Posterior cingulate gyrus (tissue), 11 donors: Measurements from ENCODE around the gene SLC35G2.
"Not testable (repeated sequence)": the region's sequence is repeated elsewhere in the genome, so short reads cannot be mapped to it uniquely, and the experiment has no call there.

ENCODE experiments used
- DNase-seq, 10 donors: peaks; one replicate each; pipeline versions ENCODE4 v3.0.0 to v3.0.0-alpha.2; 2020 to 2021; ENCODE audit warnings: mixed read lengths in 3 of 10
- intact Hi-C: fragments of 100-400 bp; cut with DNase I; formaldehyde crosslinking; loops from one replicate; pipeline ENCODE4 v1.15.1; 2023

SLC35G2 gene

GRCh38 chr3:136883967-136884720 is 65.2 kb downstream of the SLC35G2 start:
- intact Hi-C loops: no loop called here
- no peak for DNase-seq

DNA sequence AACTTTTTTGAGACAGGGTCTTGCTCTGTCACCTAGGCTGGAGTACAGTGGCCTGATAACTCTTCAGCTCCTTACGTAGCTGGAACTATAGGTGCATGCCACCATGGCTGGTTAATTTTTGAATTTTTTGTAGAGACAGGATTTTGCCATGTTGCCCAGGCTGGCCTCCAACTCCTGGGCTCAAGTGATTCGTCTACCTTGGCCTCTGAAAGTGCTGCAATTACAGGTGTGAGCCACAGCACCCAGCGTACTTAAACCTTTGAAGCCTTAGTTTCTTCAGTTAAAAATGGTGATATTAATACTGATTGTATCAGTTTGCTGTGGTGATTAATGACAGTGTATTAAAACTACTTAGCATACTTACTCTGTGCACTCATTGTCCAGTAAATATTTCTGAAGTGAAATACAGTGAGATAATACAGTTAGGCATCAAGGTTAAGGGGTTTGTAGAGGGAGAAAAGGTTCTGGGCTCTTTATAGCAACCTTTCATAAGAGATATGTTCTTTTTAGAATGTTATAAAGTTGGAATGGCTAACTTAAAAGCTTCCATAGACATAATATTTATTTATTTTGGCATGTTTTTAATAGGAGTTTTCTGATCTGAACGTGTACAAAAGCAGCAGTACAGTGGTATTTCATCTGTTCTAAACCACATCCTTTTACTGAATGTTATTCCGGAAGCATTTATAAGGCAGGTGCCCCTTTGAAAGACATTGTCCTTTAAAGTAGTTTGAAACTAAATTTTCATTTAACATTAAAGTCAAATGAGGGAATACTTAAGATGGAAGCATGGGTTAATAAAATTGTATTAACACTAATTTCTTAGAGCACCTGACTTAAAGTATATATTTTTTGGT is 66.7 kb downstream of the SLC35G2 start:
- no peak for DNase-seq
- intact Hi-C loops: no loop called here

DNA sequence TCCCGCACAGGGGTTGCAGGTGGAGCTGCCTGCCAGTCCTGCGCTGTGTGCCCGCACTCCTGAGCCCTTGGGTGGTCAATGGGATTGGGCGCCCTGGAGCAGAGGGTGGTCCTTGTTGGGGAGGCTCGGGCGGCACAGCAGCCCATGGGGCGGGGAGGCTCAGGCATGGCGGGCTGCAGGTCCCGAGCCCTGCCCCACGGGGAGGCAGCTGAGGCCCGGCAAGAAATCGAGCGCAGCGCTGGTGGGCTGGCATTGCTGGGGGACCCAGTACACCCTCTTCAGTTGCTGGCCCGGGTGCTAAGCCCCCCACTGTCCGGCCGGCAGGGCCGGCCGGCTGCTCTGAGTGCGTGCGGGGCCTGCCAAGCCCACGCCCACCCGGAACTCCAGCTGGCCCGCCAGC is 71.0 kb downstream of the SLC35G2 start:
- intact Hi-C loops: no loop called here
- DNase-seq: peak in 1 of 10 donors; percentile 79

DNA sequence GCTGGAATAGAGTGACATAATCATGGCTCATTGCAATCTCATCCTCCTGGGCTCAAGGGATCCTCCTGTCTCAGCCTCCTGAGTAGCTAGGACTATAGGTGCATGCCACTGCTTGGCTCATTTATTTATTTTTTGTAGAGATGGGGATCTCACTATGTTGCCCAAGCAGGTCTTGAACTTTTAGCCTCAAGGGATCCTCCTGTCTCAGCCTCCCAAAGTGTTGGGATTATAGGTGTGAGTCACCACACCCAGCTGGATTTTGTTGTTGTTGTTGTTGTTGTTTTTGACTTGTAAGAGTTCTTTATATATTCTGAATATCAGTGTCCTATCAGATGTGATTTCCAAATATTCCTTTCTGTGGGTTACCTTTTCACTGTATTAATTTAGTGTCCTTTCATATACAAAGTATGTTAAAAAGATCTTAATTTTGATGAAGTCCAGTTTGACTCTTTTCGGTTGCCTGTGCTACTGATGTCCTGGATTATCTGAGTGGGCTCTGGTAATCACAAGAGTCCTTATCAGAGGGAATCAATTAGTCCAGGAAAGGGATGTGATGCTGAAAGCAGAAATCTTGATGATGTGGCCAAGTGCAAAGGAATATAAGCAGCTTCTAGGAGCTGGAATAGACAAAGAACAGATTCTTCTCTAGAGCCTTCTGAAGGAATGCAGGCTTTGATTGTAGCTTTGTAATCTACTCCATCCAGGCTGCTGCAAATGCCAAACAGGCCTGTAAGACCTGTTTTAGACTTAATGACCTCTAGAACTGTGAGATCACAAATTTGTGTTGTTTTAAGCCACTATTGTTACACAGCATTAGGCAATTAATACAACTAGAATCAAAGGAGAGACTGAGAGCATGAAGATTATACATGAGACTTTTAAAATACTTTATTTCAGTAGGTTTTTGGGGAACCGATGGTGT is 73.3 kb downstream of the SLC35G2 start:
- intact Hi-C loops: no loop called here
- no peak for DNase-seq

DNA sequence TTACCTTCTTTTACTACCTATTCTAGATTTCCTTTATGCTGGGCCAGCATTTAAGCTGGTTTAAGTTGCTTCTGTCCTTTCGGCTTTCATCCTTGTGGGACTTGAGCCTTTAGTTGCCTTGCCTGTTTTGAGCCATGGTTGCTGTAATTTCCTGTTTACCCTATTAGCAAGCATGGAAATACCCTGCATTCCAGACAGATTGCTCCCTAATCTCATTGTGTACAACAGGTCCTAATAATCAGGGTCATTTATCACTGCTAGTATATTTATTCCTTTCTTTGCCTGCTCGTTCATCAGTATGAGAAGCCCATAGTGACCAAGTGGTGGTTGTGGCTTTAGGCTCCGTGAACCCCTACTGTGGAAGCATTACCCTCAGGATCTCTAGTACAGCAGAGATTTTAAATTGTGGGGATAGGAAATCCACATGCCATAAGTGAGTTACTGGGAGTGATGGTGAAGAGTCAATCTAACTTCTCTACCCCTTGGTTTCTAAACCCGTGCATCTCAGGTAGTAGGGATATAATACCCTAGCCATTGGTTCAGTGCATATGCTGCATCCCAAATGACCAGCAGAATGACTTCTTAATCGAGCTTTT is 75.0 kb downstream of the SLC35G2 start:
- intact Hi-C loops: no loop called here
- no peak for DNase-seq

DNA sequence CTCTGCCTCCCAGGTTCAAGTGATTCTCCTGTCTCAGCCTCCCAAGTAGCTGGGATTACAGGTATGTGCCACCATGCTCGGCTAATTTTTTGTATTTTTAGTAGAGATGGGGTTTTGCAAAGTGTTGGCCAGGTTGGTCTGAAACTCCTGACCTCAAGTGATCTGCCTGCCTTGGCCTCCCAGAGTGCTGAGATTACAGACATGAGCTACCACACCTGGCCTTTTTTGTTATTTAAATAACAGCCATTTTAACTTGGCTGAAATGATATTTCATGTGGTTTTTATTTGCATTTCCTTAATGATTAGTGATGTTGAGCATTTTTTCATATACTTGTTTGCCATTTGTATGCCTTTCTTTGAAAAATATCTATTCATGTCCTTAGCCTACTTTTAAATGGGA is 78.2 kb downstream of the SLC35G2 start:
- DNase-seq, intact Hi-C loops: not testable (repeated sequence)

DNA sequence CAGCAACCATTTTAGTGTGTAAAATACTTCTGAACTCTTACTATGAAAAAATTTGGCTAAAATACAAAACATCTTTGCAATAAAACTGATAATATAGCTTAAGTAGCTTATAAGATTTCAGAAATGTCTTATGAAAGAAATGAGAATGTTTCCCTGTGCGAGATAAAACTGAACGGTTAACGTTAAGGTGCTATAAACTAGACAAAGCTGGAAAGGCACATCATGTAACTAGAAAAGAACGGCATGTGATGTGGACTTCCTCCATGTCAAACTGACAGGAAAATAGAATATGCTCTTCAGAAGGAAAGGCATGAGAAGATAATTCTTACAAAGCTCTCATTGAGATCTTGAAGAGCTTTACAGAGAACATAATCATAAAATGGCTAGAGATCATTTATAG is 79.6 kb downstream of the SLC35G2 start:
- intact Hi-C loops: no loop called here
- no peak for DNase-seq

GRCh38 chr3:136898954-136899353 is 80.0 kb downstream of the SLC35G2 start:
- intact Hi-C loops: no loop called here
- no peak for DNase-seq

DNA sequence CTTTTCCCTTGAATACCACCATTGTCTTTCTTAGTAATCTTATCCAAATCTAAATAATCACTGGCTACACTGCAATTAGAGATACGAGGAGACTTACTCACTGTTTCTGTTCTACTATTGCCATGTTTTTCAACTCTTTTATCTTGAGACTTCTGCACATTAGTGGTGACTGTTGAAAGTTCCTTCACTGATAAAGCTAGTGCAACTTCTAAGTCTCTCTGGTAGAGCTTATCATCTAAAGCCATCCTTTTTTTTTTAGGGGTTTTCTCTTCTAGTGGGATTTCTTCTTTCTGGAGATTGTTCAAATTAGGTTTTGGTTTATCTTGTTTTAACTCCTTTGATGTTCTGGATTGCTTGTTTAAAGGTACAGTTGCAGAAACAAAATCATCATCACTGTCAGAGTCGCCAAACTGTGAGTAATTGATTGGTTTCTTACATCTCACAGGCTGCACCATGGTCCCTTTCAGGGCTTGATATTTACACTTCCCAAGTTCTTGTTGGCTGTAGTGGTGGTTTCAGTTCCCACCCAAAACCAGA is 80.8 kb downstream of the SLC35G2 start:
- intact Hi-C loops: no loop called here
- DNase-seq: no peak

DNA sequence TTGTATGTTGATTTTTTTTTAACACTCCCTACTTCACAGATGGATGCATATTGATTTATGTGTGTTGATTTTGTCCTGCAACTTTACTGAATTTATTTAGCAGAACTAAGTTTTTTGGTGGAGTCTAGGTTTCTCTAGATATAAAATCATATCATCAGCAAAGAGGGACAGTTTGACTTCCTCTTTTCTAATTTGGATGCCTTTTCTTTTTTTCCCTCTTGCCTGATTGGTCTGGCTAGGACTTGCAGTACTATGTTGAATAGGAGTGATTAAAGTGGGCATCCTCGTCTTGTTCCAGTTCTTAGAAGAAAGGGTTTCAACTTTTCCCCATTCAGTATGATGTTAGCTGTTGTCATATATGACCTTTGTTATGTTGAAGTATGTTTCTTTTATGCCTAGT is 81.8 kb downstream of the SLC35G2 start:
- intact Hi-C loops, DNase-seq: not testable (repeated sequence)

DNA sequence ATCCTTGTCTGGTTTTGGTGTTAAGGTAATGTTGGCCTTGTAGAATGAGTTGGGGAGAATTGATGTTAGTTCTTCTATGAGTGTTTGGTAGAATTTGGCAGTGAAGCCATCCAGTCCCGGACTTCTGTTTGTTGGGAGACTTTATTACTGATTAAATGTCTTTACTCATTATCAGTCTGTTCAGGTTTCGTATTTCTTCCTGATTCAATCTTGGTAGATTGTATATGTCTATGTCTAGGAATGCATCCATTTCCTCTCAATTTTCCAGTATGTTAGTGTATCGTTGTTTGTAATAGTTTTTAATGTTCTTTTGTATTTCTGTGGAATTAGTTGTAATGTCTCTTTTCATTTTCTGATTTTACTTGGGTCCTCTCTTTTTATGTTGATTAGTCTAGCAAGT is 82.5 kb downstream of the SLC35G2 start:
- DNase-seq: no peak
- intact Hi-C loops: no loop called here

GRCh38 chr3:136902530-136902929 is 83.6 kb downstream of the SLC35G2 start:
- intact Hi-C loops, DNase-seq: not testable (repeated sequence)

DNA sequence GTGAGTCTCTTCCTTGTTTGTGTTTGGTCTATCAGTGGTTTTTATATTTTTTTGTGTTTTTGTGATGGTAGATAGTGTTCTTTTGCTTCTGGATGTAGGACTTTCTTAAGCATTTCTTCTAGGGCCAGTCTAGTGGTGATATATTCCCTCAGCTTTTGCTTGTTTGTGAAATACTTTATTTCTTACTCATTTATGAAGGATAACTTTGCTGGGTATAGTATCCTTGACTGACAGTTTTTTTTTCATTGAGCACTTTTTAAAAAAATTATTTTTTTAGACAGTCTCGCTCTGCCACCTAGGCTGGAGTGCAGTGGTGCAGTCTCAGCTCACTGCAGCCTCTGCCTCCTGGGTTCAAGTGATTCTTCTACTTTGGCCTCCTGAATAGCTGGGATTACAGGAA is 85.0 kb downstream of the SLC35G2 start:
- DNase-seq: no peak
- intact Hi-C loops: no loop called here

- no peak for DNase-seq
- intact Hi-C loops: no loop called here
These were observed 85.8 kb downstream of the SLC35G2 start for GRCh38 chr3:136904746-136905145.
